GM15510 (cell line): Measurements from ENCODE around the gene ZNF773.

Source experiments
- POLR2A ChIP-seq: IDR thresholded peaks from 3 replicates; pipeline ENCODE4 v1.6.1; 2011; ENCODE audit warnings: borderline replicate concordance; ENCODE audit not compliant: insufficient read length; ENCODE audit errors: extremely low read depth

Gene ZNF773

DNA sequence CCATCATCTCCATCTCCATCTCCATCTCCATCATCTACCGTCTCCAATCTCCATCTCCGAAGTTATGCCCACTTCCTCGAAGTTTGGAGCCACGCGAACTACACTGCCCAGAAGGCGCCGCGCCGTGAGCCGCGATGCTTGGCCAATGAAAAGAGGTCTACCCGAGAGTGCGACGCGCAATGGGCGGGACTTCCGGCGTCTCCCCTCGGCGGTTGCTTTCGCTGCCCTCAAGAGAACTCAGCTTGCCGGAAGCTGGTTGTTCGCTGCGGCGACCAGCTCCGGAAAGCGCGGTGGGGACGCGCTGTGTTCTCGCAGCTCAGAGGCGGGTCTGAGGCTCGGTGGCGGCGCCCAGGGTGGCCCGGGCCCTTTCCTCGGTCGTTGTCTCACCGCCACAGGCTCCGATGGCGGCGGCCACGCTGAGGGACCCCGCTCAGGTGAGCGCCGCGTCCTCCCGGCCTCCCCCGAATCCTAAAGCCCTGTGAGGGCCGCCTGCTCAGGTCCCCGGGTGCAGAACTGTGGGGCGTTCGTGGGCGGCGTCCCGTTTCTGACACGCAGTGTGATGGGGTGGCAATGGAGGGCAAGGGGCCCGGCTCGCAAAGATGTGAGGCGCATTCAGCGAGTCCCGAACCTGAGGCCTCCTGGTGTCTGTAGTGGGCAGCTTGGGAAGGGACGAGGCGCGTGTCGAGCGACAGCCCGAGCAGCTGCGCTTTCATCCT, at the start of gene ZNF773:
TSS of gene ZNF773 (plus strand) at position 259 of the 716 bp plus-strand sequence. CDS start at position 402, 143 bp downstream.
- peak; percentile 88 for TF ChIP-seq POLR2A

DNA sequence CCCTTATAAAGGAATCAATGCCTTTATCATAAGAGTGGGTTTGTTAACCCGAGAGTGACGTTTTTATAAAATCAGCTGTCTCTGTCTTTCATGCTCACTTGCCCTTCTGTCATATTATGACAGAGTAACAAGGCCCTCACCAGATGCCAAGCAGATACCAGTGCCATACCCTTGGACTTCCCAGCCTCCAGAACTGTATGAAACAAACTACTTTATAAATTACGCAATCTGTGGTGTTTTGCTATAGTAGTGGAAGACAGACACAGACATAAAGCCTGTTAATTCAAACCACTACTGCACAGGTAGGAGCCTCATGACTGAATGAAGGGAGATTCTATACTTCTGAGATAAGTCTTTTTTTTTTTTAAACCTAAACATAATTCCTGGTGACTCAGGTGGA, 47.4 kb upstream of the ZNF773 start:
- no peak for TF ChIP-seq POLR2A

DNA sequence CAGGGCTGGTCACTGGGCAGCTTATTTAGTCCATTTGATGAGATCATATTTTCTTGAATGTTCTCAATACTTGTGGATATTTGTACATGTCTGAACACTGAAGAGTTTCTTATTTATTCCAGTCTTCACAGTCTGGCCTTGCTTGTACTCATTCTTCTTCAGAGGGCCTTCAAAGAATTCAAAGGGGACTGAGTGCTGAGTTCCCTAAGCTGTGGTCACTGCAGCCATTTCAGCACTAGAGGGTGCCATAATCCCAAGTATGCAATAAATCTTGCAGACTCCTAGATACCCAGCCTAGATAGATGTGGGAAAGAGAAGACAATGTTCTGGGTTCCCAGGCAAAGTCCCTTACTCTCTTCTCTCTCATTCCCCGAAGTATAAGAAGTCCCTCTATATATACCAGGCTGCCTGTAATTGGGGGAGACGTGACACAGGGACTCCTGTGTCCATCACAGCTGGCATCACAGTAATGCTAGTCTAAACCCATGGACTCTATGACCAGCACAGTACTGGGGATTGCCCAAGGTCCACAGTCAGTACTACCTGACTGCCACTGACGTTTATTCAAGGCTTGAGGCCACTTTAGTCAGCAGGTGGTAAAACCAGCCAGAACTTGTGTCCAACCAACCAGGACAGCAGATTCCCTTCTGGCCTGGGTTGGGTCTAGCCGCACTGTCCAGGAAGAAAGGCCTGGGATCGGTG, 33.9 kb upstream of the ZNF773 start:
- no peak for TF ChIP-seq POLR2A

DNA sequence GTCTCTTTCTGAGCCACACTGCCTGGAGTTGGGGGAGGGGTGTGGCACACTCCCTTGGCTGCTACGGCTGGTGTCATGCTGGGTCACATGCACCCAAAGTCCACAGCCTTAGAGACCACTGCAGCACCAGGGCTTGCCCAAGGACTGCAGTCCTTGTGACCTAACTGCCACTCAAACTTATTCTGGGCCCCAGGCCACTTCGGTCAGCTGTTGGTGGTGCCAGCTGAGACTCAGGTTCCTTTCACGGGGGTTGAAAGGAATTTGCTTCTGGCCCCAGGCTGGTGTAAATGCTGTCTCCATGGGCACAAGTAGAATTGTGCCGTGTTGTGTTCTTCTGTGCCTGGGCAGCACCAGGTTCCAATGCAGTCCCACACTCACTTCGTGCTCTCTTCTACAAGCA, 33.2 kb upstream of the ZNF773 start:
- TF ChIP-seq POLR2A: no peak

DNA sequence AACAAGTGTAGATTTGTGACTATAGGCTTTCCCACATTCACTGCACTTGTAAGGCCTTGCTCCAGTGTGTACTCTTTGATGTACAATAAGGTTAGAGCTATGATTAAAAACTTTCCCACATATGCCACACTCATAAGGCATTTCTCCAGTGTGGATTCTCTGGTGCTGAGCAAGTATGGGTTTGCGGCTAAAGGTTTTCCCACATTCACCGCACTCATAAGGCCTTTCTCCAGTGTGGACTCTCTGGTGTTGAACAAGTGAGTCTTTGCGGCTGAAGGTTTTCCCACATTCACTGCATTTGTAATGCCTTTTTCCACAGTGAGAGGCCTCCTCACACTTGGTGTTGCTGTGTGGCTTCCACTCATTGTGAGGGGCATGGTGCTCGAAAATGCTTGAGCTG, 26.1 kb upstream of the ZNF773 start:
- TF ChIP-seq POLR2A: no peak

DNA sequence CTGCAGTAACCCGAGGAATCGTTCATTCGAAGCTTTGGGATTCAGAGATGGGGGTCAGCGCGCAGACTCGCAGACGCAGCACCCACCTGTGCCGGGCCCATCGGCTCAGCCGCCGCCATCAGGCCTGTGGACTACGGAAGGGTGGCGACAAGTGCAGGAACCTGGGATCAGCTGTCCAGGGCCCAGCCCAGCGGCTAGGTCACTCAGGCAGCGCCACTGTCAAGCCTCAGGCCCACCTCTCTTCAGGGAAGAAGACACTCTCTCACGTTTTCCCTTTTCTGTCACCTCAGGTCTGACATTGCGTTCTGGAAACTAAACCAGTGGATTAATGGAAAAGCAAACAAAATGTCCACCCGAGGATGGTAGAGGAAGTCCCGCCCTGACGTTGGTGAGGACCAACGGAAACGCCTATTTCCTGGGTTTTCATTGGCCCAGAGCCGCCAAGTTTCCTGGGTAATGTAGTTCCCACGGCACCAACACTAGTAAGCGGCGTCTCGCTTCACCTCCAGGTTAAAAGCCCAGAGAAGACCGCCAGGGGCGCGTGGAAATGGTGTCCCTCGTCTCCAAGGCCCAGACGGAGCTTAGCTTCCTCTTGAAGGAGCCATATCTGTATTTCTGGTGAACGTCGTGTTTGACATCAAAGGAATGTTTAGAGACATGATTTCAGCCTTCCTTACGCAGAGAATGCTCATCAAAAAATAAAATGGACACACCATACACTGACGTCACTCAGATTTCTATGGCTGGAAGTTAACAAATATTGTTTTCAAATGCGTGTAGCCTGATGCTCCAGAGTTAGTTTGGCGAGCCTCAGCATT, 22.3 kb upstream of the ZNF773 start, which contains the start of gene ZNF772:
TSS of gene ZNF772 (minus strand) at position 376 of the 818 bp plus-strand sequence. CDS start at position 119, 257 bp downstream.
- TF ChIP-seq POLR2A: peak; percentile 29

DNA sequence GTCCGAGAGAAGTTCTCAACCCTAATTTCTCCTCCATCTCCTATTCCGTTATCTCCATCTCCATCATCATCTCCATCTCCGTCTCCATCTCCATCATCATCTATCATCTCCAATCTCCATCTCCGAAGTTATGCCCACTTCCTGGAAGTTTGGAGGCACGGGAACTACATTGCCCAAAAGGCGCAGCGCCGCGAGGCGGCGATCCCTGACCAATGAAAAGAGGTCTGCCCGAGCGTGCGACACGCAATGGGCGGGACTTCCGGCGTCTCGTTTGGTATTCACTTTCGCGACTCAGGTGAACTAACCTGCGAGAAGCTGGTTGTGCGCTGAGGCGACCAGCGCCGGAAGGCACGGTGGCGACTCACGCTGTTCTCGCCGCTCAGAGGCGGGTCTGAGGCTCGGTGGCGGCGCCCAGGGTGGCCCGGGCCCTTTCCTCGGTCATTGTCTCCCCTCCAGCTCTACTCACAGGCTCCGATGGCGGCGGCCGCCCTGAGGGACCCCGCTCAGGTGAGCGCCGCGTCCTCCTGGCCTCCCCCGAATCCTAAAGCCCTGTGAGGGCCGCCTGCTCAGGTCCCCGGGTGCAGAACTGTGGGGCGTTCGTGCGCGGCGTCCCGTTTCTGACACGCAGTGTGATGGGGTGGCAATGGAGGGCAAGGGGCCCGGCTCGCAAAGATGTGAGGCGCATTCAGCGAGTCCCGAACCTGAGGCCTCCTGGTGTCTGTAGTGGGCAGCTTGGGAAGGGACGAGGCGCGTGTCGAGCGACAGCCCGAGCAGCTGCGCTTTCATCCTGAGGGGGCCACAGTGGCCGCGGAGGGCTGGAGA, 12.1 kb upstream of the ZNF773 start, which contains the start of gene ZNF419:
TSS of gene ZNF419 (plus strand) at position 274 of the 822 bp plus-strand sequence. CDS start at position 475, 201 bp downstream.
- TF ChIP-seq POLR2A: peak; percentile 64

DNA sequence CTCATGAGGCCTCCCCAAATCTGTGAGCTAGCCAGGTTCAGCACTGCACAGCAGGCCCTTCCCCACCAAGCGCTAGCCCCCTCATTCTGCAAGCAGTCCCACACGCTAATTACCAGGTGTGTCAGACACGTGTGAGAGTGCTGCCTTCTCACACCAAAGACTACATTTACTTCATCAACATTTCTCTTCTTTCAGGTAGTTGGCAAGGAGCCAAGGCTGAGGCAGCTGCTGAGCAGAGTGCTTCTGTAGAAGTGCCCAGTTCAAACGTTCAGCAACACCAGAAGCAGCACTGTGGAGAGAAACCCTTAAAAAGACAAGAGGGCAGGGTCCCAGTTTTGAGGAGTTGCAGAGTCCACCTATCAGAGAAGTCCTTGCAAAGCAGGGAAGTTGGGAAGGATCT, 6.4 kb downstream of the ZNF773 start:
- TF ChIP-seq POLR2A: no peak

DNA sequence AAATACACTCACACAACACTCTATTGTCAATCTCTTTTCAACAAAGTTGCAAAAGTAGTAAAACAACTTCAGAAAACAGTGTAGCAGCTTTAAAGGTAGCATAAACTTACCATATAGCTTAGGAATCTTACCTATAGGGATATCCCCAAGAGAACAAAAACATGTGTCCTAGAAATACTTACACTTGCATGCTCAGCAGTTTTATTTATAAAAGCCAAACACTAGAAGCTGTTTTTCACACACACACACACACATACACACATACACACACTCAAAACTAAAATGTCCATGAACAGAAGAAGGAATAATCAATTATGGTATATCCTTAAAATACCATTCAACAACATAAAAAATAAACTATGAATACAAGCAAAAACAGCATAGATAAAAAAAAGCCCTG, 11.7 kb downstream of the ZNF773 start:
- TF ChIP-seq POLR2A: no peak

DNA sequence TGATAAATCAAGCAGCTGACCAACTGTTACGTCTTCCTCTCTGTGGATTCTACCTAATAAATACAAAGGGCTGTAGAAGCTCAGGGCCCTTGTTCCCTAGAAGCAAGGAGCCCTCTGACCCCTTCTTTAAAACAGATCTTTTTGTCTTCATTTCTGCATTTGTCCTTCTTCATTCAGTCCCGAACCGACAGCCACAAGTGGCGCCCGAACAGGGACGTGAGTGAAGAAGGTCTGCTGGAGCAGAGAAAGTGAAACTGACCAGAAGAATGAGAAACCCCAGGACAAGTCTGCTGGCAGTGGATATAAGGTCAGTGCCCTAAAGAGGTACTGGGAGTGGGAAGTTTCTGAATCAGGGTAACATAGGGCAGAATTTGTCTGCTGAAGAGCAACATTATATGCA, 13.1 kb downstream of the ZNF773 start:
- TF ChIP-seq POLR2A: no peak

DNA sequence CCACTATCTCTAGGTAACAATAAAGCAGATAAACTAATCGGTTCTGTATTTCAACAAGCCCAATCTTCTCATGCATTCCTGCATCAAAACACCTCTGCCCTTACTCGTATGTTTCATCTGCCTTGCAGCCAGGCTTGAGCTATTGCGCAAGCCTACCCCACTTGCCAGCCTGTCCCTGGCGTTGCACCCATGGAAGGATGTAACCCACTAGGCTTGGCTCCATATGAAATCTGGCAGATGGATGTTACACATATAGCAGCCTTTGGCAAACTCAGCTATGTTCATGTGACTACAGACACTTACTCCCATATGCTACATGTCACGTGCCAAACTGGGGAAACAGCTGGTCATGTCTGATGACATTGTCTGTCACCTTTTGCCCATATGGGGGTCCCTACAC, 15.5 kb downstream of the ZNF773 start:
- TF ChIP-seq POLR2A: no peak

DNA sequence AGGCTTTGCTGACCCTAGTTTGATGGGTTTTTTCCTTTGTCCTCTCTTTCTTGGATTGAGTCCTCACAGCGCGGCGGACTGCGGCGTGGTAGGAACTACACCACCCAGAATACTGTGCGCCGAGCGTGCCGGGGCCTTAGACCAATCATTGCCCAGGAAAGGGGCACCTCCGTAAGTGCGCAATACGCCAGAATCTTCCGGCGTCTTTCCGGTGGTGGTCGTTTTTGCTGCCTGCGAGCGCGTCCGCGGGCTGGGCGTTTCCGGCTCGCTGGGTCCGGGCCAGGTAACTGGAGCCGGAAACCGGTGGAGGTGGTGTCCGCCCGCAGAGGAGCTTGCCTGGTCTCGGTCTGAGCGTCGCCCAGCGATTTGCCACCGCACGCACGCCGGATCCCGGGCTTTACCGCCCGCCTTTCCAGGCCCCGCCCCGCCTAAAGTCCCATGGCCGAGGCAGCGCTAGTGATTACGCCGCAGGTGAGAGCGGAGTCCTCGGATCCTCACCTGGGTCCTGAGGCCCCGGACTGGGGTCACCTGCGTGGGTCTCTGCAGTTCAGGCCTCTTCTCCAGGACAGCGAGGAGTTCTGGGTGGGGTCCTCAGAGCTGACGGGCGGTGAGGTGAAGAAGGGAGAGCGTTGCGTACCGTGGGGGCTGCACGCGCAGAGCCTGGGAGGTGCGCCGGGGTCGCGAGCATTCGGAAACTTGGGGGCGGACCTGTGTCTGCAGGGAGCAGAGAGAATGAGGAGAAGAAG, 27.6 kb downstream of the ZNF773 start, which contains the start of gene ZNF549:
TSS of gene ZNF549 (plus strand) at position 221 of the 746 bp plus-strand sequence. CDS start at position 439, 218 bp downstream.
- TF ChIP-seq POLR2A: peak; percentile 59

DNA sequence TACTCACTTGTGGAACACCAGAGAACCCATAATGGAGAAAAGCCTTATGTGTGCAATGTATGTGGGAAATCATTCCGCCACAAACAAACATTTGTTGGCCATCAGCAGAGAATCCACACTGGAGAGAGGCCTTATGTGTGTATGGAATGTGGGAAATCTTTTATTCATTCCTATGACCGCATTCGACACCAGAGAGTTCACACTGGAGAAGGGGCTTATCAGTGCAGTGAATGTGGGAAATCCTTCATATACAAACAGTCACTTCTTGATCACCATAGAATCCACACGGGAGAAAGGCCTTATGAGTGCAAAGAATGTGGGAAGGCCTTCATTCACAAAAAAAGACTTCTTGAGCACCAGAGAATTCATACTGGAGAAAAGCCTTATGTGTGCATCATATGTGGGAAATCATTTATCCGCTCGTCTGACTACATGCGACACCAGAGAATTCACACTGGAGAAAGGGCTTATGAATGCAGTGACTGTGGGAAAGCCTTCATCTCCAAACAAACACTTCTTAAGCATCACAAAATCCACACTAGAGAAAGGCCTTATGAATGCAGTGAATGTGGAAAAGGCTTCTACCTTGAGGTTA, 38.3 kb downstream of the ZNF773 start:
- no peak for TF ChIP-seq POLR2A

DNA sequence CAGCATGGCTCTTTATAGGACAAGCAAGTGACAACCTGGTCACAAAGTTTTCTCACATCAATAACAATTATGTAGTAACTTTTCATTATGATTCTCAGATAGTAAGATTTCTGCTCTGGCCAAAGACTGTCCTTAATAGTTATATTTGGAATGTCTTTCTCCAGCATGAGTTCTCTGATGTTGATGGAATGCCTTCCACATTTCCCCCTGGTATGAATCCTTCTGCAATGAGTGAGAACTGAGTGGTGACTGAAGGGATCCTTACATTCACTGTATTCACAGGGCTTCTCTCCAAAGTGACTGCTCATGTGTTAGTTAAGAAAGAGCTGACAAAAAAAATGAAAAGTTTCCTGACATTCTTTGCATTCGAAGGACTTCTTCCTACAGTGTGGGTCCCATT, 46.8 kb downstream of the ZNF773 start:
- TF ChIP-seq POLR2A: no peak

DNA sequence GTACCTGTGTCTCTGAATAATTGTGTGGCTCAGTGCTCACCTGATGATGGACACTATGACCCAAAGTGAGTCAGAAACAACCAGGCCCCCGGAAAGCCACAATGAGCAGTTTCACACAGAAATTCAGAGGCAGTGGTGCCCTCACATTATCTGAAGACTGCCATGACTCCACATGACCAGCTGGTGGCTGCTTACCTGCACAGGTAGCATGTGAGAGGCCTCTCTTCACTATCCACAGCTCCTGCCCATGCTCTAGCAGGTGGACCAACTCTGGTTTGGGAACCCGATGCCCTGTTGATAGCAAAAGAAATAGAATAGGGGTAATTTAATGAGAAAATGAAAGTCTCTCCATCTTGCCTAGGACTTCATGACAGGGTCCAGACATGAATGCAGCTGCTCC, 52.7 kb downstream of the ZNF773 start:
- TF ChIP-seq POLR2A: no peak
